Measurements from ENCODE around the gene DKC1. TPM values are rescaled to one million over a fixed set of nuclear protein-coding genes. Genes with fewer than 3 reads are reported as not detected.

Gene DKC1
- total RNA-seq, 2 experiments from 2014 or later = 67.7 to 138 TPM

DNA sequence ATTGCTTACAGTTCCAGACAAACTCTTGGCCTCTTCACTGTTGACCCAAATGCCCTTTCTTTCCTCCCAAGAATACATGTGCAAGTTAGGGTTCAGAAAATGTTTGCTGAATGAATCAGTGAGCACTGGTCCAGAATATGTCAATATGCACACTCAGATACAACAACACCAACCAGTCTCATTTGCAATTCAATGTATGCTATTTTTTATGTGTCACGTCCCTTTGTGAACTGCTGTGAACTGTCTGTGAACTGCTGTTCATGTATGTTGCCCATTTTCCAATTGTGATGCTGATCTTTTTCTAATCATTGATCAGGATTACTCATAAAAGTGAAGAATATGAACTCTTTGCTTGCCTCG lies 29.6 kb upstream of the DKC1 start:
- H2AFZ ChIP-seq (ENCODE audit: low read length) = no peak overlapping the region
- CTCF ChIA-PET (ENCODE audit: unreplicated experiment) = no interaction called here
- POLR2A ChIA-PET = interaction anchor here (0.6 kb wide), 1 partner anchor 1076 kb away, joined by 3 read pairs; no protein-coding TSS in a partner anchor
- H3K4me2 ChIP-seq (ENCODE audit: low read length) = no peak overlapping the region
- no peak overlapping the region for H3K27ac ChIP-seq (ENCODE audit: low read depth, low read length, poor library complexity, severe bottlenecking)
- BruUV-seq (replicated peaks) = no TSS peak
- H3K9me3 ChIP-seq (ENCODE audit: low read length) = no peaks in the 10 kb centered on the region
- intact Hi-C loops (cut with micrococcal nuclease; ENCODE audit: unreplicated experiment) = no loop called here
- H3K4me1 ChIP-seq (ENCODE audit: insufficient read depth, low read length, poor library complexity, severe bottlenecking) = no peaks in the 10 kb centered on the region
- TF ChIP-seq, protein P1, sequence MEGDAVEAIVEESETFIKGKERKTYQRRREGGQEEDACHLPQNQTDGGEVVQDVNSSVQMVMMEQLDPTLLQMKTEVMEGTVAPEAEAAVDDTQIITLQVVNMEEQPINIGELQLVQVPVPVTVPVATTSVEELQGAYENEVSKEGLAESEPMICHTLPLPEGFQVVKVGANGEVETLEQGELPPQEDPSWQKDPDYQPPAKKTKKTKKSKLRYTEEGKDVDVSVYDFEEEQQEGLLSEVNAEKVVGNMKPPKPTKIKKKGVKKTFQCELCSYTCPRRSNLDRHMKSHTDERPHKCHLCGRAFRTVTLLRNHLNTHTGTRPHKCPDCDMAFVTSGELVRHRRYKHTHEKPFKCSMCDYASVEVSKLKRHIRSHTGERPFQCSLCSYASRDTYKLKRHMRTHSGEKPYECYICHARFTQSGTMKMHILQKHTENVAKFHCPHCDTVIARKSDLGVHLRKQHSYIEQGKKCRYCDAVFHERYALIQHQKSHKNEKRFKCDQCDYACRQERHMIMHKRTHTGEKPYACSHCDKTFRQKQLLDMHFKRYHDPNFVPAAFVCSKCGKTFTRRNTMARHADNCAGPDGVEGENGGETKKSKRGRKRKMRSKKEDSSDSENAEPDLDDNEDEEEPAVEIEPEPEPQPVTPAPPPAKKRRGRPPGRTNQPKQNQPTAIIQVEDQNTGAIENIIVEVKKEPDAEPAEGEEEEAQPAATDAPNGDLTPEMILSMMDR (conservative IDR thresholded peaks at IDR 0.05; ENCODE audit: low read length) = no peak
- no peak for TF ChIP-seq EZH2phosphoT487 (IDR thresholded peaks at IDR 0.05; ENCODE audit: borderline replicate concordance, low read depth, low read length)
- H3K79me2 ChIP-seq (ENCODE audit: insufficient read depth, low read depth, low read length) = no peaks in the 10 kb centered on the region
- no peaks in the 10 kb centered on the region for H4K20me1 ChIP-seq (ENCODE audit: insufficient read depth, low read length)
- H3K4me3 ChIP-seq (ENCODE audit: low read depth, low read length, poor library complexity, severe bottlenecking) = no peak overlapping the region
- no peaks in the 10 kb centered on the region for H3K9me2 ChIP-seq (ENCODE audit: insufficient read depth, low read length)
- DNase-seq (ENCODE audit: low spot score) = no peak
- H3K36me3 ChIP-seq (ENCODE audit: insufficient read depth, low read length) = no peaks in the 10 kb centered on the region

DNA sequence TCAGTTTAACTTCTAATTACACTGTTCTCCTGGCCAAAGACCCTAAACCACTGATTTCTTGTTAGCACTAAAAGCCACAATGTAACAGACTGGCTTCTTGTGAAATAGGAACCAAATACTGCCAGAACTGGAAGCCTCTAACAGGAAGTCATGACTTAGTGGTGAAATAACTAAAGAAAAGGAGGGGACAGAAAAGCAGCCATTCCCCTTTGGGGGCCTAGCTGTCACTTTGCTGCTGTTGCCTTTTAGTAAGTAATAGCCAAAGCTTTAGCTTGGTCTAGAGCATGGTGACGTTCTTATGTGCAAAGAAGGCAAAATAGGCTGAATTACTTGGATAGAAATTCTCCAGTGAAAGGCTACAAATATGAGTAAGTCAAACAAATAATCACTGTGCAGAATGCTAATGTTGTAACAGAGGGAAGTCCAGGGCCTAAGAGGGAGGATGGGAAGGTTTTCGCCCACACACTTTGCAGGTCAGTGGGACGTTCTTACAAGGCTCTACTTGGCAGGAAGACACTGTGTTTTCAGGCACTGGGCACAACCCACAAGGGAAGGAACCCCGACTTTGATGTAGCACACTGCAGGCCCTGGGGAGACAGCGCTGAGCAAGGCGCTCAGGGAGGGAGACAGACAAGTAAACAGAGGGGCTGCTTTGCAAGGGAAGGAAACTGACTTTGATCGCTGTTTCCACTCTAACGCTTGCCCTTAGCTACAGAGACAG lies 28.4 kb upstream of the DKC1 start:
- Histone ChIP-seq H3K9me2 (ENCODE audit: insufficient read depth, low read length) (no peaks in the 10 kb centered on the region), H3K4me1 (ENCODE audit: insufficient read depth, low read length, poor library complexity, severe bottlenecking) (no peaks in the 10 kb centered on the region), H3K36me3 (ENCODE audit: insufficient read depth, low read length) (no peaks in the 10 kb centered on the region), H3K79me2 (ENCODE audit: insufficient read depth, low read depth, low read length) (no peaks in the 10 kb centered on the region), H3K4me2 (ENCODE audit: low read length) (no peak overlapping the region), H3K4me3 (ENCODE audit: low read depth, low read length, poor library complexity, severe bottlenecking) (no peak overlapping the region), H3K9me3 (ENCODE audit: low read length) (no peaks in the 10 kb centered on the region), H4K20me1 (ENCODE audit: insufficient read depth, low read length) (no peaks in the 10 kb centered on the region), H3K27ac (ENCODE audit: low read depth, low read length, poor library complexity, severe bottlenecking) (no peak overlapping the region), H2AFZ (ENCODE audit: low read length) (no peak overlapping the region)
- TF ChIP-seq EZH2phosphoT487 (IDR thresholded peaks at IDR 0.05; ENCODE audit: borderline replicate concordance, low read depth, low read length) = no peak
- TF ChIP-seq, protein P1 (conservative IDR thresholded peaks at IDR 0.05; ENCODE audit: low read length) = no peak
- BruUV-seq (replicated peaks) = no TSS peak
- intact Hi-C loops (cut with micrococcal nuclease; ENCODE audit: unreplicated experiment) = no loop called here
- POLR2A ChIA-PET = no interaction called here
- DNase-seq (ENCODE audit: low spot score) = no peak
- CTCF ChIA-PET (ENCODE audit: unreplicated experiment) = no interaction called here

DNA sequence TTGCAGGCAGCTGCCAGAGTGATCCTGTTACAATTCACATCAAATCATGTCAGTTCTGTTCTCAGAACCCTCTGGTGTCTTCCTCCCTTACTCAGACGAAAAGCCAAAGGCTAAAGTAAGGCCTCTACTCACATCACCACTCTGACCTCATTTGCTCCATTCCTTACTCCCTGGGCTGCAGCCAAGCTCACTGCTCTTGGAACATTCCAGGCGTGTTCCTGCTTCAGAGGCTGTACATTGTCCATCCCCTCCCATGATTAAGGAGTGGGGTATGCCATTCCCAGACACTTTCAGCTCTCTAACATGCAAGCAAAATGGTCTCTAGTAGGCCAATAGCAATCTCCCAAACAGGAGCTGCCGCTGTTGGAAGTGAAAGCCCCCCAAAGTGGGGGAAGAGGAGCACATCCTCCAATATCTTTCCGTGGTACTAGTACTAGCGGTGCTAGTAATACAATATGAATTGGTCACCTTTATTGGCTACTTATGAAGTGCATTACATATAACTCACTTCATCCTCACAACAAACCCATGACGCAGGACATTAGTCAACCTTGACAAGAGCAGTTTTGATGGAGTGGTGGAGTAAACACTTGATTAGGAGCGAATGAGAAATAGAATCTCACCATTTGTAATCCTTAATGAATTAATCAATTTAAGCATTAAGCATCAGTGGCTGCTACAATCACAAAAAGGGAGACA lies 26.8 kb upstream of the DKC1 start:
- CTCF ChIA-PET (ENCODE audit: unreplicated experiment) = no interaction called here
- Histone ChIP-seq H3K79me2 (ENCODE audit: insufficient read depth, low read depth, low read length) (no peaks in the 10 kb centered on the region), H3K4me3 (ENCODE audit: low read depth, low read length, poor library complexity, severe bottlenecking) (no peak overlapping the region), H3K27ac (ENCODE audit: low read depth, low read length, poor library complexity, severe bottlenecking) (no peak overlapping the region), H3K4me2 (ENCODE audit: low read length) (no peak overlapping the region), H2AFZ (ENCODE audit: low read length) (no peak overlapping the region), H3K9me2 (ENCODE audit: insufficient read depth, low read length) (no peaks in the 10 kb centered on the region), H3K4me1 (ENCODE audit: insufficient read depth, low read length, poor library complexity, severe bottlenecking) (no peaks in the 10 kb centered on the region), H3K9me3 (ENCODE audit: low read length) (no peaks in the 10 kb centered on the region), H3K36me3 (ENCODE audit: insufficient read depth, low read length) (no peaks in the 10 kb centered on the region), H4K20me1 (ENCODE audit: insufficient read depth, low read length) (no peaks in the 10 kb centered on the region)
- BruUV-seq (replicated peaks) = no TSS peak
- TF ChIP-seq, protein P1 (conservative IDR thresholded peaks at IDR 0.05; ENCODE audit: low read length) = no peak
- TF ChIP-seq EZH2phosphoT487 (IDR thresholded peaks at IDR 0.05; ENCODE audit: borderline replicate concordance, low read depth, low read length) = no peak
- POLR2A ChIA-PET = no interaction called here
- intact Hi-C loops (cut with micrococcal nuclease; ENCODE audit: unreplicated experiment) = no loop called here
- DNase-seq (ENCODE audit: low spot score) = no peak

Measured in OCI-LY7 (cell line).